ENCODE measurements around the gene CX3CL1.
"Not testable (repeated sequence)": the region's sequence is repeated elsewhere in the genome, so short reads cannot be mapped to it uniquely, and the experiment has no call there.

Gene CX3CL1

DNA sequence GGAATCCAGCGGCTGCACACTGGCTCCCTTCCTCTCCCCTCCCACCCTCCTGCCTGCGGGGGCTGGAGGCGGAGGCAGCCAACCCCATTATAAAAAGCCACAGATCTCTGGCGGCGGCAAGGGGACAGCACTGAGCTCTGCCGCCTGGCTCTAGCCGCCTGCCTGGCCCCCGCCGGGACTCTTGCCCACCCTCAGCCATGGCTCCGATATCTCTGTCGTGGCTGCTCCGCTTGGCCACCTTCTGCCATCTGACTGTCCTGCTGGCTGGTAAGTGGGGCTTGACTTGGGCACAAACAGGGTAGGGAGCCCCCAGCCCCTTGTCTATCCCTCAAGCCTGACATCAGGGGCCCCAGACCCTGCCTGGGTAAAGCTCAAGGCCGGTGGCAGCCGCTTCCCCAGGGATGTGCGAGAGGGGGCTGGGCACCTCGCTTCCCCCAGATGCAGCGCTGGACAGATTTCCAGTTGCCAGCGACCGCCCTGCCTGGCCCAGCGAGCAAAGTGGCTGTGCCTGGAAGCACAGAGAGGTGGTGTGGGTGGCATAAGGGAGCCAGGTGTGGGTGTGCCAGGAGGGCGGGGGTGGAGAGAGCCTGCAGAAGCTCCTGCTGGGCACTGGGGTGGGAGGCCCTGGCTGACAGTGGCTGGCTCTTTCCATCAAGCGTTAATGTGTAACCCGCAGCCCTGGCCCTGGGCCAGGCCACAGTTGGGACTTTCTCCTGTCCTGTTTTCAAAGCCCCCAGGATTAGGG, at the start of gene CX3CL1:
CX3CL1 (plus strand) TSS at position 119 of the 745 bp plus-strand sequence; CDS start at position 198, 79 bp downstream.
- no peak for DNase-seq (ENCODE audit: low read depth)

DNA sequence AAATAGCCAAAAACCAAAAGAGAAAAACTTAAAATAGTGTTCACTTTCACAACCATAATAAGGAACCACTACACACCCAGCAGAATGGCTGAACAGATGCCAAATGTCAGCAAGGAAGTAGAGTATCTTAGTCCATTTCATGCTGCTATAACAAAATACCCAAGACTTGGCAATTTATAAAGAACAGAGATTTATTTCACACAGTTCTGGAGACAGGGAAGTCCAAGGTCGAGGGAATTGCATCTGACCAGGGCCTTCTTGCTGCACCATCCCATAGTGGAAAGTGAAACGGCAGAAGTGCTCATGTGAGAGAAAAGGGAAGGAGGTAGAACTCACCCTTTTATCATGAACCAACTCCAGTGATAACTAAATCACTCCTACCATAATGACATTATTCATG, 47.5 kb upstream of the CX3CL1 start:
- no peak for DNase-seq (ENCODE audit: low read depth)

DNA sequence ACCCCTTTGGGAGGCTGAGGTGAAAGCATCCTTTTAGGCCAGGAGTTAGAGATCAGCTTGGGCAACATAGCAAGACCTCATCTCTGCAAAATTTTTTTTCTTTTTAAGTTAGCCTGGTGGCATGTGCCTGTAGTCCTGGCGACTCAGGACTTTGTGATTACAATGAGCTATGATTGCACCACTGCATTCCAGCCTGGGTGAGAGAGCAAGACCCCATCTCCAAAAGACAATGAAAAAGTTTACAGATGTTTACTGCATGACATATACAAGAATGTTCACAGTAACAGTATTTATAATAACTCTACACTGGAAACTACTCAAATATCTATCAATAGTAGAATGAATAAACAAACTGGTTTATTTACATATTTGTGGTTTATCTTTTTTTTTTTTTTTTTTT, 46.8 kb upstream of the CX3CL1 start:
- no peak for DNase-seq (ENCODE audit: low read depth)

DNA sequence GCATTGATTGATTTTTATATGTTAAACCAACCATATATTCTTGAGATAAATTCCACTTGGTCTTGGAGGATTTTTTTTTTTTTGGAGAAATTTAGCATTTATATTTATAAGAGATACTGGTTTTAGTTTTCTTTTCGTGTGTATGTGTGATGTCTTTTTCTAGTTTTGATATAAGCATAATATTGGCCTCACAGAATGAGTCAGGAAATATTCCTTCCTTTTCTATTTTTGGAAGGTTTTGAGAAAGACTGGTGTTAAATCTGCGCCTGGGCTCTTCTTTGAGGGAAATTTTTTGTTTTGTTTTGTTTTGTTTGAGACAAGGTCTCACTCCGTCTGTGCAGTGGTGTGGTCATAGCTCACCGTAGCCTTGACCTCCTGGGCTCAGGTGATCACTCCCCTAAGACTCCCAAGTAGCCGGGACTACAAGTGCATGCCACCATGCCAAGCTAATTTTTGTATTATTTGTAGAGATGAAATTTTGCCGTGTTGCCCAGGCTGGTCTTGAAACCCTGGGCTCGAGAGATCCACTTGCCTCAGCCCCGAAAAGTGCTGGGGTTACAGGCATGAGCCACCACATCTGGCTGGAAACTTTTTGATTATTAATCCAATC, 42.5 kb upstream of the CX3CL1 start:
- no peak for DNase-seq (ENCODE audit: low read depth)

DNA sequence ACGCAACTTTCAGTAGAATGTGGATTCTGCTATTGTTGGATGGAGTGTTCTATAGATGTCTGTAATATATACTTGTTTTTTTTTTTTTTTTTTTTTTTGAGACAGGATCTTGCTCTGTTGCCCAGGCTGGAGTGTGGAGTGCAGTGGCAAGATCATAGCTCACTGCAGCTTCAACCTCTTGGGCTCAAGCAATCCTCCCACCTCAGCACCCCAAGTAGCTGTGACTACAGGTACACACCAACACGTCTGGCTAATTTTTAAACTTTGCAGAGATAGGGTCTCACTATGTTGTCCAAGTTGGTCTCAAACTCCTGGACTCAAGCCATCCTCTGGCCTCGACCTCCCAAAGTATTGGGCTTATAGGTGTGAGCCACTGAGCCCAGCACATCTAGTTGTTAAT, 40.9 kb upstream of the CX3CL1 start:
- no peak for DNase-seq (ENCODE audit: low read depth)

DNA sequence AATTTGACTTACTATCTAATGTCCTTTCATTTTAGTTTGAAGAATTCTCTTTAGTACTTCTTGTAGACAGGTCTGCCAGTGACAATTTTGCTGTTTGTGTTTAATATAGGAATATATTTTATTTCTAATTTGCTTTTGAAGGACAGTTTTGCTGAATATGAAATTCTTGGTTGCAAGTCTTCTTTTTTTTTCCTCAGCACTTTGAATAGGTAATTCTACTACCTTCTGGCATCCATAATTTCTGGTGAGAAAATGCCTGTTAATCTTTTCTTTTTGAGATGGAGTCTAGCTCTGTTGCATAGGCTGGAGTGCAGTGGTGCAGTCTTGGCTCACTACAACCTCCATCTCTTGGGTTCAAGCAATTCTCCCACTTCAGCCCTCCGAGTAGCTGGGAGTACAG, 38.9 kb upstream of the CX3CL1 start:
- no peak for DNase-seq (ENCODE audit: low read depth)

DNA sequence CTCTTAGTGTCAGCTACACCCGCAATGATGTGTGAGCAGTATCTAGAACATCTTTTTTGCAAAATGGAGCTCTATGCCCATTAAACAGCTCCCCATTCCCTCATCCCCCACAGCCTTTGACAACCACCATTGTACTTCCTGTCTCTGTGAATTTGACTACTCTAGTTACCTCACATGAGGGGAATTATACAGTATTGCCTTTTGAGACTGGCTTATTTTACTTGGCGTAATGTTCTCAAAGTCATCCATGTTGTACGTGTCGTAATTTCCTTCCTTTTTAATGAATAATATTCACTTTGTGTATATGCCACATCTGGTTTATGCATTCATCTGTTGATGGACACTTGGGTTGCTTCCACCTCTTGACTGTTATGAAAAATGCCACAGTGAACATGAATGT, 36.9 kb upstream of the CX3CL1 start:
- no peak for DNase-seq (ENCODE audit: low read depth)

DNA sequence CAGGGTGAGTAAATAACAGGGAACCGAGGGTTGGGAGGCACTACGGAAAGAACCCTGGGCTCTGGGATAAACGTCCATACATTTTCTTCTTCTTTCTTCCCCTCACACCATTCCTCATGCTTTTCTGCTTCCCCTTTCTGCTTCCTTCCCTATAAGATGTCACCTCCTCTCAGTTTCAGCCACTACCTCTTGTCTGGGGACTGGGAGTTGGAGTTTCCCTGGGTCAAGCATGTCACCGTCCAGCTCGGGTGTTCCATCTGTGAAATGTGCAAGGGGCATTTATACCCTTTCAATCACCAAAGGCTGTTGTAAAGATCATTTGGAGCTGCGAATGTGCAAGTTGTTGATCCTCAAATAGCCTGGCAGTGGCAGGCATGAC, 31.2 kb upstream of the CX3CL1 start:
- no peak for DNase-seq (ENCODE audit: low read depth)

DNA sequence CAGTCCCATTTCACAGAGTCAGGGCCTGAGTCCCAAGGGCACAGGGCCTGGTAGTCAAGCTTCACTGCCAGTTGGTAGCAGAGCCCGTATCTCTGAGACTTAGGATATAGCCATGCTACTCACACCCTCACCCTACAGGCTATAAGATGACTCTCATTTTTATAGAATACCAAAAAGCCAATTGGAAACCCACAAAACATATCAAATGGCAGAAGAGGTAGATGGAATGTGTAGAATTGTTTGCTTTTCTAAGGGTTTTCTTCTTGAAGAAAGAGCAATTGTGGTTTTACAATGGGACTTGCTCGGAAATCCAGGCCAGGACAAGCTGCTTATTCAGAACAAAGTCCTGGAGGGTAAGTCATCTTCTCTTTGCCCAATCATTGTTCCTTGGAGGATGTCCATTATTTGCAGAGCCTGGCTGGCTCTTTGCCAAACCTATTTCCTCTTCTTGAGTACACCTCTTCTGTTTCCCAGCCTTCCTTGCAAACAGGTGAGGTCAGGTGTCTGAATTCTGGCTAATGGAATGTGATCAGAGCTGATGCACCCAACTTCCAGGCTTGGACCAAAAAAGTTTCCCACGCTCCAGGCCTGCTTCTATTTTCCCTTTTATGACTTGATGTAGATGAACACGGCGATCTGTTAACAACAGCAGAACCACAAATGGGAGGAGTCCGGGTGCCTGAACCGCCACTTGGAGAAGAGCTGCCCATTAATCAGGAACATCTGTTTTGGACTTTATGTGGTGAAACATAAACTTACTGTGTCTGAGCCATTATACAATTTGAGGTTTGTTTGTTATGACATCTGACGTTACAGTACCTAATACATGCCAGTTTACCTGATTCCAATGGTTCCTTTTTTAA, 30.6 kb upstream of the CX3CL1 start:
- DNase-seq (ENCODE audit: low read depth) = no peak

DNA sequence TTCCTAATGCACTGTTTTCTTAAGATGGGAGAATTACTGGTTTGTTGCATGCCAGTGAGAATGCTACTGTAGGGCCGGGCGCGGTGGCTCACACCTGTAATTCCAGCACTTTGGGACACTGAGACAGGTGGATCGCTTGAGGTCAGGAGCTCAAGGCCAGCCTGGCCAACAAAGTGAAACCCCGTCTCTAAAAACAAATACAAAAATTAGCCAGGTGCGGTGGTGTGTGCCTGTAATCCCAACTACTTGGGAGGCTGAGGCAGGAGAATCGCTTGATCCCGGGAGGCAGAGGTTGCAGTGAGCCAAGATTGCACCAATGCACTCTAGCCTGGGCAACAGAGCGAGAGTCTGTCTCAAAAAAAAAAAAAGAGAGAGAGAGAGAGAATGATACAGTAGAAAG, 29.7 kb upstream of the CX3CL1 start:
- DNase-seq (ENCODE audit: low read depth) = not testable (repeated sequence)

DNA sequence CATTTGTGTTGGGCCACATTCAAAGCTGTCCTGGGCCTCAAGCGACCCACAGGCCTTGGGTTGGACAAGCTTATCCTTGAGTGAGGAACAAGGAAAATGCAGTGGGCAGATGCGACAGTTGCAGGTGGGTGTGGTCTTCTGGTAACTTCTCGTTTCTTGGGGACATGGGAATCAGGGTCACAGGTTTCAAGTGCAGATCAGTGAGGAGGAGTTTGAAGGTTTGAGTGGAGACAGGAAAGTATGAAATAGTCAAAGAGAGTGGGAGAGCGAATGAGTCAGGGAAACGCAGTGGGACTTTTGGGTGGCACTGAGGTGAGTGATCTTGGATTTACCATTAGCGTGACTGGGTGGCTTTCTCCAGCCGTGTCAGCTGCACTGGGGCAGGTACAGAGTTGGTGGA, 29.1 kb upstream of the CX3CL1 start:
- no peak for DNase-seq (ENCODE audit: low read depth)

DNA sequence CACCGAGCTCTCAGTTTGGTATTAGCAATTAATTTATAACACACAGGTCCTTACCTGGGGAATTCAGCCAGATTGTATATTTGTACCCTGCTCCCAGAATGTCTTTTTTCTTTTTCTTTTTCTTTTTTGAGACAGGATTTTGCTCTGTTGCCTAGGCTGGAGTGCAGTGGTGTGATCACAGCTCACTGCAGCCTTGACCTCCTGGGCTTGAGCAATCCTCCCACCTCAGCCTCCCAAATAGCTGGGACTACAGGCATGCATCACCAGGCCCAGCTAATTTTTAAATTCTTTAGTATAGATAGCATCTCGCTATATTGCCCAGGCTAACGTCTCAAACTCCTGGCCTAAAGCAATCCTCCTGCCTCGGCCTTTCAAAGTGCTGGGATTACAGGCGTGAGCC, 28.2 kb upstream of the CX3CL1 start:
- not testable (repeated sequence) for DNase-seq (ENCODE audit: low read depth)

DNA sequence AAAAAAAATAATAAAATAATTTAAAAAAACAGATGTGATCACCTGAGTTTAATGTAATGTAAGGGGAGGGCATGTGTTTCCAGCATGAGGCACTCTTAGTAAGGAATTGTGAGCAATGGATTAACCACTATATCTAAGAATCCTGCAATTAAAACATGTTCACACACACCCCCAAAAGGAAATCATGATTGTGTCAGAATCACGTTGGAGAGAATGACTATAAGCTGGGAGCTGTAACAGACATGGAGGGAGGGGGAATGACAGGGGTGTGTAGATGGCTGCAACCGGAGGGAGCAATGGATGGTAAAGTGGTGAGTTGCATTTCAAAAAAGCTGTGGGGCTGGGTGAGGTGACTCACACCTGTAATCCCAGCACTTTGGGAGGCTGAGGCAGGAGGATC, 27.3 kb upstream of the CX3CL1 start:
- no peak for DNase-seq (ENCODE audit: low read depth)

DNA sequence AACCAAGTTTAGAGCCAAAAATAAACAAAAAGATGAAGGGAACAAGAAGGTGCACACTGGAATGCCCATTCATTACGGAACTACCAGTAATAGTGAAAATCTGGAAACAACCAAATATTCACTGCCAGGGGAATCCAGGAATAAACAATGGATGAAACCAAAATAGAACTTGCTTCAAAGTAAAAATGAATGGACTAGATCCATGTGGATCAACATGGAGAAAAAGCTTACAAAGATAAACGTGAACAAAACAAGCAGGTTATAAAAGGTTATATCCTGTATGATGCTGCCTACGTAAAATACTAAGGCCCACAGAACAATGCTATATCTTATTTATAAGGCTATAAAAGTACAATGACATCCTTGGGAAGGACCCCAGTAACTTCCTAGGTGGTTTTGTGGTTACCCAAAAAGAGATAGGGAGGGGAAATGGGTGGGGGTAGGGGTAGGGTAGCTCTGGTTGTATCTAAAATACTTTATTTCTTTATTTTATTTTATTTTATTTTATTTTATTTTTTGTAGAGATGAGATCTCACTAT, 26.6 kb upstream of the CX3CL1 start:
- no peak for DNase-seq (ENCODE audit: low read depth)

DNA sequence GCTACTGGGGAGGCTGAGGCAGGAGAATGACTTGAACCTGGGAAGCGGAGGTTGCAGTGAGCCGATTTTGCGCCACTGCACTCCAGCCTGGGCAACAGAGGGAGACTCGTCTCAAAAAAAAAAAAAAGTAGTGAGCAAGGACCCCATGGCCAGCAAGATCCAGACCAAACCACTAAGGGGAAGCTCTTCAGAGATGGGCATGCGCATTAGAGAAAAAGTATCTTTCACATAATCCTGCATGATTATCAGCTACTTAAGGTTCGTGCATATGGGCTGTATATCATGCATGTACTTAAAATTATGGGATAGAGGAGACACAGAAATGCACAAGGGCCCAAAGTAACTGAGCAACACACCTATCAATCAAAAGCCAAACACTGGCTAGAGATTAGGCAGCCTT, 24.4 kb upstream of the CX3CL1 start:
- no peak for DNase-seq (ENCODE audit: low read depth)

DNA sequence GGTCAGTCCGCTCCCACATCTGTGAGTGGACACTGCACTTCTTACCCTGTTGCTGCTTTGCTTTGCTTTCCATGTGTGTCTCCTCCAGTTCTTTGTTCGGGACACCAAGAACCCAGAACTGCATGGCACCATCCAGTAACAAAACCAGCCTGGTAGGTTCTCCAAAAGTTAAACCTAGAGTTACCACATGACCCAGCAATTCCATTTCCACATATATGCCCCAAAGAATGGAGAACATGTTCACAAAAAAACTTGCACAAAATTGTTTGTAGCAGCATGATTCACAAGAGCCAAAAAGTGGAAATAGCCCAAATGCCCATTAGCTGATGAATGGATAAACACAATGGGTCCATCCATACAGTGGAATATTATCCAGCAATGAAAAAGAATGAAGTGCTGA, 24.0 kb upstream of the CX3CL1 start:
- DNase-seq (ENCODE audit: low read depth) = no peak

DNA sequence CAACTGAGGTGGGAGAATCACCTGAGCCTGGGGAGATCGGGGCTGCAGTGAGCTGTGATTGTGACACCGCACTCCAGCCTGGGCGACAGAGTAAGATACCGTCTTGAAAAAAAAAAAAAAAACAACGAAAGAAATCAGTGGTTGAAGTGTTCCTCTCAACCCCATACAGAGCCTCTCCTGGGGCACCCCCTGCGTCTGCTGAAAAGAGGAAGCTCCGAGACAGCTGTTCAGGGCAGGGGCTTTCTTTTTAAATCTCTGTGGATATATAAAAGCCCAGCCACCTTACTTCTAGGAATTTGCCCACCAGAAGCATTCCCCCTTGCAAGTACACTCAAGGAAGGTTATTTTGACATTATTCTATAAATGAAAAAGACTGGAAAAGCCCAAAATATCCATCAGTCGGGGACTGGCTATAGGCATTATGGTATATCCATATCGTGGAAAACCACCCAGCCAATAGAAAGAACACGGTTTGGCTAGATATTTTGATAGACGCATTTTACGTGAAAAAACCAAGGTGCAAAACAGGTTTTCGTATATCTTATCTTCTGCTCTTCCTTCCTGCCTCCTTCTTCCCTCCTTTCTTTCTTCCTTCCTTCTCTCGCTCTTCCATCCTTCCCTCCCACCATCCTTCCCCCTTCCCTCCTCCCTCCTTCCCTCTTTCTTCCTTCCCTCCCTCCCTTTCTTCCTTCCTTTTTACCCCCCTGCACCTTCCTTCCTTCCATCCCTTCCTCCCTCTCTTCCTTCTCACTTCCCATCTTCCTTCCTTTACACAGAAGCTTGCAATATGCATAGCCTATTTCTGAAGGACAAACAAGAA, 22.9 kb upstream of the CX3CL1 start:
- DNase-seq (ENCODE audit: low read depth) = no peak

DNA sequence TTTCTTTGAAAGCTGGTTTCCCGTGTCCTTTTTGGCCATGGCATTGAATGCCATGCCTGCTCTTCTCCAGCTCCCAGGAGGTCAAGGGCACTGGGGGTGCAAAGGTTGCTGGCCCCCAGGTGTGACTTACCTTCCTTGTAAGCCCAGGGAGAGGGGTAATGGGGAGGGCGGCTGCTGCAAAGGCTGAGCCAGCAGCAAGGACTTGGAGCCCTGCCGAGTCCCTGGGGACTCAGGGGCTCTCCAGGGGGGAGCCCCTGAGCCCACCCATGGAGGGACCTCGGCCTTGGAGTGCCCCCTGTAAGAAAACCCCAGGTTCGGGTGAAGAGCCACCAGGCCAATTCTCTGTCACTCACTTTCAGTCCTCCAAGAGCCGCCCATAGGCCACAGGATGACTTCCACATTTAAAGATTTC, 19.6 kb upstream of the CX3CL1 start:
- DNase-seq (ENCODE audit: low read depth) = no peak

DNA sequence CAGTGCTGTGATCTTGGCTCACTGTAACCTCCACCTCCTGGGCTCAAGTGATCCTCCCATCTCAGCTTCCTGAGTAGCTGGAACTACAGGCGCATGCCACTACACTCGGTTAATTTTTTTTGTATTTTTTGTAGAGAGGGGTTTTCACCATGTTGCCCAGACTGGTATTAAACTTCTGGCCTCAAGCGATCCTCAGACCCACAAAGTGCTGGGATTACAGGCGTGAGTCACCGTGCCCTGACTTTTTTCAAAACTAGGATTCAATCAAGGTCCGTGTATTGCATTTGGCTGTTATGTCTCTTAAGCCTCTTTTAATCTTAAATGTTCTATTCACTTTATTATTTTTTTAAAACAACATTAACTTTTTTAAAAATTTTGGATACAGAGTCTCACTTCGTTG, 18.0 kb upstream of the CX3CL1 start:
- no peak for DNase-seq (ENCODE audit: low read depth)

DNA sequence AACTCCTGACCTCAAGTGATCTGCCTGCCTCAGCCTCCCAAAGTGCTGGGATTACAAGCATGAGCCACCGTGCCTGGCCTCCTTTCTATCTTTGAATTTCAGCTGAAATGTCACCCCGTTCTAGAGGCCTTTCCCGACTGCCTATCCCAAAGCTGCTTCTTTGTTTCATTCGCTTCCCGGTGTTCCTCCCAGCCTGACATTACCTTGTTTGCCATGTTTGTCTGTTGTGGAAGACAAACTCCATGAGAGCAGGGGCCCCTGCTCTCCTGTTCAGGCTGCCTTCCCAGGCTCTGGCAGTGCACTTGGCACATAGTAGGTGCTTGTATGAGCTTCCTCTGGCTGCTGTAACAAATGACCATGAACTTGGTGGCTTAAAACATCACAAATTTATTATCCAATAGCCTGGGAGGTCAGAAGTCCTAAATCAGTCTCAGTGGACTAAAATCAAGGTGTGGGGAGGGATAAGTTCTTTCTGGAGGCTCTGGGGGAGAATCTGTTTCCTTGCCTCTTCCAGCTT, 16.3 kb upstream of the CX3CL1 start:
- DNase-seq (ENCODE audit: low read depth) = no peak

DNA sequence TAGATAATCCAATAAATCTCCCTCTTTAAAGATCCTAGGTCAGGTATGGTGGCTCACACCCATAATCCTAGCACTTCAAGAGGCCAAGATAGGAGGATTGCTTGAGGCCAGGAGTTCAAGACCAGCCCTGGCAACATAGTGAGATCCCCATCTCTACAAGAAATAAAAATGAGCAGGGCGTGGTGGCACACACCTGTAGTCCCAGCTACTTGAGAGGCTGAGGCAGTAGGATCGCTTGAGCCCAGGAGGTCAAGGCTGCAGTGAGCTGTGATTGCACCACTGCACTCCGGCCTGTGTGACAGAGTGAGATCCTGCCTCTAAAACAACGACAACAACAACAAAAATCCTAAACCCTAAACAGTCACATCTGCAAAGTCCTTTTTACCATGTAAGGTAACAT, 15.7 kb upstream of the CX3CL1 start:
- DNase-seq (ENCODE audit: low read depth) = no peak
